K562 (cell line): ENCODE results near the gene ZCCHC24. TPM values are rescaled to one million over a fixed set of nuclear protein-coding genes. Genes with fewer than 3 reads are reported as not detected.

ENCODE experiments used
- ARID3B ChIP-seq: fragments of 250-450 bp; sonication (Bioruptor Pico); IDR thresholded peaks from 2 replicates; pipeline ENCODE4 v1.4.0; 2020; ENCODE audit warnings: borderline replicate concordance
- BCL6 ChIP-seq: fragments of 250-450 bp; sonication (Bioruptor Pico); IDR thresholded peaks from 2 replicates; pipeline ENCODE4 v1.4.0; 2020
- BRD4 ChIP-seq: fragments of 200-600 bp; sonication (generic); IDR thresholded peaks from 2 replicates; pipeline ENCODE4 v1.6.1; 2017; ENCODE audit warnings: inconsistent platforms
- CAMTA2 ChIP-seq: fragments of 250-450 bp; sonication (Bioruptor Pico); conservative IDR thresholded peaks from 2 replicates; pipeline ENCODE4 v1.5.1; 2022
- CHD2 ChIP-seq: IDR thresholded peaks from 2 replicates; pipeline ENCODE4 v1.6.1; 2011; ENCODE audit warnings: low read depth, low read length
- CTBP1 ChIP-seq: fragments of 450-650 bp; IDR thresholded peaks from 2 replicates; pipeline ENCODE4 v1.6.1; 2016; ENCODE audit warnings: borderline replicate concordance
- GTF2E2 ChIP-seq: fragments of 200-800 bp; sonication (Bioruptor generic); IDR thresholded peaks from 2 replicates; pipeline ENCODE4 v1.6.1; 2016; ENCODE audit warnings: missing genetic modification characterization, missing compliant biosample characterization
- HEY1 ChIP-seq: fragments of 250-450 bp; sonication (Bioruptor Pico); IDR thresholded peaks from 2 replicates; pipeline ENCODE4 v1.5.0; 2020; ENCODE audit warnings: mild to moderate bottlenecking, moderate library complexity, borderline replicate concordance
- LARP7 ChIP-seq: fragments of 450-650 bp; IDR thresholded peaks from 2 replicates; pipeline ENCODE4 v1.6.1; 2016
- MBD1 ChIP-seq: fragments of 250-450 bp; sonication (Bioruptor Pico); IDR thresholded peaks from 2 replicates; pipeline ENCODE4 v1.8.0; 2022; ENCODE audit warnings: inconsistent platforms
- MEIS2 ChIP-seq: fragments of 450-650 bp; IDR thresholded peaks from 2 replicates; pipeline ENCODE4 v1.6.1; 2014; ENCODE audit warnings: mild to moderate bottlenecking; ENCODE audit not compliant: partially characterized antibody
- MXI1 ChIP-seq: IDR thresholded peaks from 2 replicates; pipeline ENCODE4 v1.6.1; 2011; ENCODE audit warnings: low read depth, mild to moderate bottlenecking, improper control_type of control experiment, low read length
- NR0B1 ChIP-seq: fragments of 450-650 bp; IDR thresholded peaks from one replicate; pipeline ENCODE4 v1.6.1; 2018; ENCODE audit warnings: mild to moderate bottlenecking, moderate library complexity; ENCODE audit not compliant: partially characterized antibody
- NR2F6 ChIP-seq: fragments of 450-650 bp; formaldehyde crosslinking; IDR thresholded peaks from 2 replicates; pipeline ENCODE4 v1.4.0; 2020; ENCODE audit warnings: mild to moderate bottlenecking
- POLR2AphosphoS2 ChIP-seq: IDR thresholded peaks from 2 replicates; pipeline ENCODE4 v1.6.1; 2012; ENCODE audit warnings: low read length, improper control_type of control experiment
- POLR3A ChIP-seq: IDR thresholded peaks from 2 replicates; pipeline ENCODE4 v1.6.1; 2011; ENCODE audit warnings: borderline replicate concordance, mild to moderate bottlenecking, moderate library complexity; ENCODE audit not compliant: insufficient read length, insufficient read depth; ENCODE audit errors: extremely low read depth
- PRPF4 ChIP-seq: fragments of 200-400 bp; formaldehyde crosslinking; IDR thresholded peaks from one replicate; pipeline ENCODE4 v1.6.1; 2017; ENCODE audit warnings: low read length, low read depth, mild to moderate bottlenecking; ENCODE audit not compliant: insufficient read depth, poor library complexity, severe bottlenecking
- RNF2 ChIP-seq: sonication (generic); IDR thresholded peaks from 2 replicates; pipeline ENCODE4 v1.6.1; 2016
- TAL1 ChIP-seq: fragments of 450-650 bp; IDR thresholded peaks from 2 replicates; pipeline ENCODE4 v1.6.1; 2016; ENCODE audit warnings: mild to moderate bottlenecking
- ZFX ChIP-seq: sonication (generic); formaldehyde crosslinking; IDR thresholded peaks from 2 replicates; pipeline ENCODE4 v1.8.0; 2022; ENCODE audit warnings: mild to moderate bottlenecking, missing genetic modification reagents, moderate library complexity
- ZNF511 ChIP-seq: sonication (generic); formaldehyde crosslinking; IDR thresholded peaks from 2 replicates; pipeline ENCODE4 v1.8.0; 2022; ENCODE audit warnings: mild to moderate bottlenecking, missing genetic modification reagents
- ZNF740 ChIP-seq, 3 experiments: fragments of 200-800 bp in 1 of 3; sonication (Bioruptor generic) in 1 of 3; sonication (generic) in 1 of 3; formaldehyde crosslinking in 1 of 3; IDR thresholded peaks; 2 replicates each; pipeline versions ENCODE4 v1.6.1 to v1.8.0; 2016 to 2022; ENCODE audit warnings: mild to moderate bottlenecking in 2 of 3, missing compliant biosample characterization in 2 of 3, missing genetic modification characterization in 2 of 3, missing genetic modification reagents in 1 of 3
- ZNF764 ChIP-seq: fragments of 250-450 bp; sonication (Bioruptor Pico); IDR thresholded peaks from 2 replicates; pipeline ENCODE4 v1.4.0; 2020; ENCODE audit warnings: low read depth, mild to moderate bottlenecking, moderate library complexity
- polyA plus RNA-seq, 8 experiments: library from polyadenylated mRNA; depleted of rRNA in 4 of 8; stranded (reverse) in 5 of 8; unstranded in 3 of 8; fragments of >200 nt; fragmentation: Nextera tagmentation in 2 of 8; fragmentation: Illumina TruSeq in 1 of 8; extraction: Ambion mirVana in 2 of 8; extraction: Trizol in 1 of 8; gene quantifications; 2 replicates each; pipeline versions ENCODE4 v1.2.1 to v1.2.3, GENCODE V29; 2011 to 2014; ENCODE audit warnings: inconsistent platforms in 1 of 8, missing spikeins in 1 of 8
- total RNA-seq, 7 experiments: library from RNA; depleted of rRNA in 6 of 7; stranded (reverse); fragments of >200 nt in 6 of 7; fragmentation: Illumina TruSeq in 2 of 7; extraction: Trizol in 2 of 7; gene quantifications; 2 replicates each; pipeline versions ENCODE4 v1.2.1 to v1.2.3, GENCODE V29; 2011 to 2021; ENCODE audit warnings: low replicate concordance in 1 of 7

Gene ZCCHC24
- total and polyA plus RNA-seq, 9 of the 15 experiments (the other 6 are each of a cell fraction or from before 2014, with no cell fraction given), result 0.84 to 11.0 (median 4.6) TPM

GRCh38 chr10:79347226-79347893 lies 98.1 kb downstream of the ZCCHC24 start, which contains the start of gene PPIF (continued):
- TF ChIP-seq CHD2 (0 out of 2 replicates have a peak, but pooled peaks have one; percentile 30), ZNF511 (CRISPR knock-in tag) (no peak), PRPF4 (peak; percentile 71), CAMTA2 (CRISPR knock-in tag) (no peak), TAL1 (no peak), MXI1 (no peak), NR2F6 (CRISPR knock-in tag) (no peak), CTBP1 (peak; percentile 85), MEIS2 (peak; percentile 68), RNF2 (0 out of 2 replicates have a peak, but pooled peaks have one; percentile 19), BRD4 (peak; percentile 94), MBD1 (CRISPR knock-in tag) (no peak), POLR3A (no peak), NR0B1 (no peak), BCL6 (CRISPR knock-in tag) (no peak), POLR2AphosphoS2 (no peak), HEY1 (CRISPR knock-in tag) (no peak), ZFX (CRISPR knock-in tag) (no peak), ARID3B (no peak), GTF2E2 (tag) (peak; percentile 83), ZNF740 (CRISPR knock-in tag; IDR thresholded peaks at IDR 0.05) (no peak), ZNF740 (tag; IDR thresholded peaks at IDR 0.05) (no peak), LARP7 (no peak), ZNF764 (CRISPR knock-in tag) (no peak; the same call in 1 of the 2 replicates)
